HFF-Myc (cell line): Measurements from ENCODE around the gene SLC39A8.
A peak's percentile ranks its signal among the peaks of the same experiment; 100 is the strongest.

Experiments used
- DNase-seq: peaks from one replicate; pipeline ENCODE4 v3.0.0-alpha.2; 2011; ENCODE audit warnings: low read depth; ENCODE audit errors: extremely low read depth
- H3K4me3 ChIP-seq: replicated peaks from 2 replicates; pipeline ENCODE4 v1.5.1; 2011; ENCODE audit warnings: low read depth, mild to moderate bottlenecking, control low read depth, low read length
- CTCF ChIP-seq: IDR thresholded peaks from 2 replicates; pipeline ENCODE4 v1.5.1; 2012; ENCODE audit warnings: mild to moderate bottlenecking, low read depth, low read length, control low read depth; ENCODE audit errors: missing control alignments

Gene SLC39A8

GRCh38 chr4:102350634-102351033 is 5.4 kb upstream of the SLC39A8 start:
- no peak for TF ChIP-seq CTCF
- DNase-seq = no peak
- H3K4me3 ChIP-seq = no peak overlapping the region

DNA sequence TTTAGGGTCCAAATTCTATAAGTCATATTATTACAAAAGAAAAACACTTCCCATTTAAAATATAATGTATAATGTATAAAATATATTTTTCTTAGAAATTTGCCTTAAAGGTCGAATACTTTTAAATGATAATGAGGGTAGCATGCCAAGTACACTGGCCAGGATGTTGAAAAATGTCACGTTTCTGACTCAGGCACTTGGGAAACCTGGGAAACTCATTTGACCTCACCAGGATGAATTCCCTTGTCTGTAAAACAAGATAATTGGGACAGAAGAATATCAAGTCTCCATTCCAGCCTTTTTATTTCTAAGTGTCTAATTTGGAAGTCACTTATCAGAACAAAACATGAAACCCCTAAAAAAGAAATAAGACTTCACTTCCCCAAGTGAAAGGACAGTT is 3.4 kb upstream of the SLC39A8 start:
- no peak for TF ChIP-seq CTCF
- DNase-seq = no peak
- H3K4me3 ChIP-seq = no peak overlapping the region

DNA sequence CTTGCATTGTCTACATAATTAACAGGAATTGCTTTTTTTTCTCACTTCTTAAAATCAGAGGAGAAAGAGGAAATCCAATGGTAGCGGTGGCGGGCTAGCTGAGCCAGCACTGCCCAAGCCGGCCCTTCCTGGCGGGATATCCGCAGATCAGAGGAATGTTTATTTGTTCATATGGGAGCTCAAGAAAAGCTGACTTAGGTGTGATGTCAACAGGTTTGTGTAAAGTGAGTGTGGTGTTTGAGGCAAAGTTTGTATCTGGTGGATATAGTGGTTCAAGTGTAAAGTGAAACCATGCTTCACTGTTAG is 466 bp upstream of the SLC39A8 start:
- DNase-seq = no peak
- peak overlapping the region; percentile 59 for H3K4me3 ChIP-seq
- TF ChIP-seq CTCF = no peak

DNA sequence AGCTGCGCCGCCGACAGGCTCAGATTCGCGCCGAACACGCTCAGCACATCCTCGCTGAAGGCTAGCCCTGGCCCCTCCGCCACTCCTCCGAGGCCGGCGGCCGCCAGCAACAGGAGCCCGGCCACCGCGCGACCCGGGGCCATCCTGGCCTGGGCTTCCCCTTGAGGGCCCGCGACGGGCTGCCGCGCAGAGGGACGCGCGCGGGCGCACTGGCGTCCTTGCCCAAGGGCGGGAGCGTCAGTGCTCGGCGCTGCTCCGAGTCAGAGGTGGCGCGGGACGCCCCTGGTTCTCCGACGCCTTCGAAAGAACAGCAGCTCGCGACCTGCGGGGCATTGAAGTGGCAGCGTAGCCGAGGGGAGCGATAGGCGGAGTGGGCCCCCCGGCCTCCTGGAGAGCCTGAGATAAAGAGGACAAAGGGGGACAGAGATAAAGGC is 745 bp downstream of the SLC39A8 start:
- TF ChIP-seq CTCF = no peak
- no peak for DNase-seq
- peak overlapping the region; percentile 59 for H3K4me3 ChIP-seq

- H3K4me3 ChIP-seq = peak overlapping the region; percentile 59
- DNase-seq = no peak
- no peak for TF ChIP-seq CTCF
These were observed 1.2 kb downstream of the SLC39A8 start for GRCh38 chr4:102343964-102344519.

DNA sequence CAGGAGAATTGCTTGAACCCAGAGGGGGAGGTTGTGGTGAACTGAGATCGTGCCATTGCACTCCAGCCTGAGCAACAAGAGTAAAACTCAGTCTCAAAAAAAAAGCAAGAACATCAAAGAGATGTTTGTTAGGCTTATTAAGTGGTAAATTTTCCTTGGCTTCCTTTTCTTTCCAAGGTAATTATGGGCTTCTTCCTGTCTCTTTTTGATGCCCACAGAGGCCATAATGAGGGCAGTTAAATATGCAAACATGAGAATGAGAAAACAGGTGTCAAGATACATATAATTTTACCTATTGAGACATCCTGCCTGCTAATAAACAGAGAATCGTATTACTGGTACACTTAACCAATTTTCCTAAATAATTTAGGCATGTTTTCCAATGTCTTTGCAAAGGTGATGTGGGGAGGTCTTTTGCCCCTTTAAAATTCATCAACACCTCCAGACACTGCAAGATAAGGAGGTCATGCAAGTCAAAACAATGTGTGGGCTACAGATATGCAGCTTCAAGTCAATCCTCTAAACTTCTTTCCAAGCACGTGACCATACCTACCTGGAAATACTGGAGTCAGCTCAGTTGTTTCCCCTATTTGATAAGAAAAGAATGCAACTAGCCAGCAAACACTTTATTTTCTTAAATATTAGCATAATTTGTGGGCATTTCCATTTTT is 2.7 kb downstream of the SLC39A8 start:
- no peak for DNase-seq
- no peak overlapping the region for H3K4me3 ChIP-seq
- TF ChIP-seq CTCF = no peak

DNA sequence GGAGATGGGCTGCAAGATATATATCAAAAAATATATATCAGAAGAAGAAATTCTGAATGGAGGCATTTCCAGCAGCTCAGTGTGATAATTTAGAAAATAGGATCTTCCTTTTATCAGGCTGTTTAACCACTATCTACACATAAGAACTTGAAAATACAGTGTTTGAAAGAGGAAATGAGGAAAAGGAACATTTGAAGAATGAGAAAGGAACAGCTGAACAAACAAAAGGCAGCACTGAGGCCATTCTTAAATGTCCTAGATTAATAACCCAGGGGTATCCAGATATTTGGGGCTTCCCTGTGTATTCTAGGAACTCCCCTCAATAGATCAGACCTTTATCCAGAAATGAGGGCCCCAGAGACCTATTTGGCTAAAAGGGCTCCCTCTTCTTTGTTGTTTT is 4.1 kb downstream of the SLC39A8 start:
- TF ChIP-seq CTCF = no peak
- H3K4me3 ChIP-seq = no peak overlapping the region
- DNase-seq = no peak
